Panc1 (cell line): ENCODE measurements around the gene SLX4IP. TPM values are rescaled to one million over a fixed set of nuclear protein-coding genes. Genes with fewer than 3 reads are reported as not detected.

ENCODE experiments used
- ATAC-seq: fragments of 200-7000 bp; cut with Tn5 transposase; 2 replicates; pipeline ENCODE4 v1.9.1; 2020; ENCODE audit warnings: mild to moderate bottlenecking, moderate library complexity
- BruUV-seq: library from RNA; stranded (reverse); fragments of 400-500 nt; replicated peaks from 2 replicates; lab custom pipeline; 2021; lab: Mats Ljungman, UMichigan
- CTCF ChIA-PET: fragments of 300-600 bp; sonication (Branson Sonifier 250); formaldehyde crosslinking; loops from one replicate; lab custom pipeline; 2022; ENCODE audit warnings: antibody characterized with exemption; lab: Charles Lee
- POLR2A ChIA-PET: fragments of 300-600 bp; sonication (Branson Sonifier 250); formaldehyde crosslinking; loops from one replicate; lab custom pipeline; 2022; ENCODE audit warnings: antibody characterized with exemption; lab: Charles Lee
- DNase-seq: peaks from one replicate; pipeline ENCODE4 v3.0.0-alpha.2; 2010; ENCODE audit warnings: low read depth, low spot score
- H3K27ac ChIP-seq: 2 replicates; pipeline ENCODE4 v1.5.1; 2011; ENCODE audit warnings: mild to moderate bottlenecking, low read length, inconsistent platforms
- H3K27me3 ChIP-seq: fragments of 200-500 bp; sonication (Bioruptor generic); 2 replicates; pipeline ENCODE4 v1.6.0; 2014; ENCODE audit warnings: low read length, inconsistent platforms; ENCODE audit not compliant: control insufficient read depth, insufficient read depth
- H3K36me3 ChIP-seq: fragments of 200-500 bp; sonication (Bioruptor generic); 2 replicates; pipeline ENCODE4 v1.5.1; 2014; ENCODE audit warnings: inconsistent platforms, mild to moderate bottlenecking, low read length, moderate library complexity; ENCODE audit not compliant: control insufficient read depth, insufficient read depth
- H3K4me1 ChIP-seq: 2 replicates; pipeline ENCODE4 v1.5.1; 2011; ENCODE audit warnings: inconsistent platforms, mild to moderate bottlenecking, low read length, moderate library complexity; ENCODE audit not compliant: control insufficient read depth, insufficient read depth
- H3K4me3 ChIP-seq, 2 experiments: 2 replicates each; pipeline ENCODE4 v1.5.1; 2011 to 2012; ENCODE audit warnings: low read depth in 2 of 2, low read length in 2 of 2, mild to moderate bottlenecking in 2 of 2, inconsistent platforms in 1 of 2, moderate library complexity in 1 of 2
- H3K9me3 ChIP-seq: fragments of 200-500 bp; sonication (Bioruptor generic); 2 replicates; pipeline ENCODE4 v1.5.1; 2014; ENCODE audit warnings: low read depth, mild to moderate bottlenecking, inconsistent platforms, low read length, moderate library complexity; ENCODE audit not compliant: control insufficient read depth, insufficient read depth
- CTCF ChIP-seq: fragments of 450-650 bp; IDR thresholded peaks from 2 replicates; pipeline ENCODE4 v1.5.1; 2017; ENCODE audit warnings: mild to moderate bottlenecking
- POLR2AphosphoS5 ChIP-seq: IDR thresholded peaks from 2 replicates; pipeline ENCODE4 v1.6.1; 2012; ENCODE audit warnings: mild to moderate bottlenecking, low read depth, low read length, moderate library complexity
- REST ChIP-seq, 2 experiments: IDR thresholded peaks; 2 replicates each; pipeline ENCODE4 v1.6.1; 2011 to 2012; ENCODE audit warnings: low read depth in 2 of 2, control low read depth in 1 of 2, low read length in 1 of 2, mild to moderate bottlenecking in 1 of 2, moderate library complexity in 1 of 2; ENCODE audit not compliant: insufficient read depth in 1 of 2
- SIN3A ChIP-seq: IDR thresholded peaks from 2 replicates; pipeline ENCODE4 v1.6.1; 2012; ENCODE audit warnings: low read depth, mild to moderate bottlenecking, low read length, moderate library complexity, borderline replicate concordance; ENCODE audit not compliant: insufficient read depth
- TCF7L2 ChIP-seq: IDR thresholded peaks from 2 replicates; pipeline ENCODE4 v1.6.1; 2011; ENCODE audit warnings: mild to moderate bottlenecking, low read depth, low read length, inconsistent platforms
- in situ Hi-C: cut with HindIII; loops from 2 replicates; pipeline ENCODE4 v1.10.0; 2016; ENCODE audit warnings: low sequenced_read_pairs, low pct_unique_long_range_greater_than_20kb
- intact Hi-C: fragments of 100-400 bp; cut with micrococcal nuclease; formaldehyde crosslinking; loops from one replicate; pipeline ENCODE4 v1.10.0; 2022; ENCODE audit not compliant: unreplicated experiment
- total RNA-seq: library from RNA; stranded (reverse); gene quantifications from one replicate; pipeline ENCODE4 v1.2.1, GENCODE V29; 2021; ENCODE audit not compliant: unreplicated experiment

The SLX4IP gene
- total RNA-seq, 1 experiment from 2014 or later: 5.4 TPM

GRCh38 chr20:10448270-10449156 lies 13.4 kb downstream of the SLX4IP start:
- ATAC-seq: no peak
- Histone ChIP-seq H3K27ac (peak overlapping the region; percentile 55; the same call in 1 of the 2 replicates), H3K9me3 (no peaks in the 10 kb centered on the region), H3K36me3 (no peaks in the 10 kb centered on the region), H3K27me3 (no peaks in the 10 kb centered on the region), H3K4me1 (peaks cover 14% of the 10 kb centered on the region), H3K4me3 (no peak overlapping the region)
- no TSS peak for BruUV-seq
- in situ Hi-C loops (no loop called here), intact Hi-C loops (no loop called here)
- ChIA-PET CTCF (no interaction called here), POLR2A (no interaction called here)
- TF ChIP-seq SIN3A: no peak
- no peak for TF ChIP-seq CTCF
- TF ChIP-seq POLR2AphosphoS5: no peak
- no peak for TF ChIP-seq REST (IDR thresholded peaks at IDR 0.05; ENCODE audit: insufficient read depth in 1 of 2, low read depth in 2 of 2, low read length in 1 of 2)
- no peak for TF ChIP-seq TCF7L2
- DNase-seq: no peak

GRCh38 chr20:10449270-10449669 lies 14.2 kb downstream of the SLX4IP start:
- no peak for ATAC-seq
- BruUV-seq: no TSS peak
- no peak for TF ChIP-seq SIN3A
- TF ChIP-seq TCF7L2: no peak
- TF ChIP-seq CTCF: no peak
- POLR2A ChIA-PET: no interaction called here
- Histone ChIP-seq H3K36me3 (no peaks in the 10 kb centered on the region), H3K9me3 (no peaks in the 10 kb centered on the region), H3K4me1 (peaks cover 14% of the 10 kb centered on the region), H3K27ac (no peak overlapping the region), H3K4me3 (no peak overlapping the region), H3K27me3 (no peaks in the 10 kb centered on the region)
- CTCF ChIA-PET: no interaction called here
- no peak for DNase-seq
- intact Hi-C loops: no loop called here
- in situ Hi-C loops: no loop called here
